ENCODE data around the gene BANF2. TPM values are rescaled to one million over a fixed set of nuclear protein-coding genes. Genes with fewer than 3 reads are reported as not detected.

BANF2 gene
- total RNA-seq, 4 donors from 2014 or later, result not detected

DNA sequence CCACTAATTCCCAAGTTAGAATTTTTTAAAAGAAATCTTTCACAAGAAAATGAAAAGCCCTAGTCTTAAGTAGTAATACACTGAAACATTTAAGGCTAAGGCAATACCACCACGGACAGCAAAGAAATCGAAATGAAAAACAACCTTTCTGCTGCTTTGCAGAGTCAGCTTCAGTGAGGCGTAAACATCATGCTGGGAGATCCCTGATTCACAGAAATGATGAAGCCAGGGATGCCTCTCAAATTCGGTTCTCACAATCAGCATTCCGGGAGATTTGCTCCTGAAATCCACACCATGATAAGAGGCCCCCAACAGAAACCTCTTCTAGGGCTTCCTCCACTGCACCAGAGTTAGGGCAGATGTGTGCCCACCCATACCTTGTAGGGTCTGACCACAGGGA, 36.3 kb upstream of the BANF2 start:
- Histone ChIP-seq H3K36me3 (peaks cover 0 to 15% (median 8%) of the 10 kb centered on the region in 4 donors), H3K4me3 (no peak overlapping the region), H3K27me3 (no peaks in the 10 kb centered on the region), H3K27ac (replicated peaks in 1 of 4) (peak overlapping the region in 1 of 4 donors; percentile 73), H3K9me3 (peaks cover 0 to under 1% (median under 1%) of the 10 kb centered on the region in 4 donors), H3K4me1 (peaks cover 24 to 80% (median 60%) of the 10 kb centered on the region in 4 donors)
- TF ChIP-seq POLR2A (IDR thresholded peaks at IDR 0.05; ENCODE audit: low read depth) (no peak), EP300 (IDR thresholded peaks at IDR 0.05) (no peak), POLR2AphosphoS5 (IDR thresholded peaks at IDR 0.05) (no peak), CTCF (IDR thresholded peaks at IDR 0.05) (no peak)
- intact Hi-C loops (cut with DNase I), result no loop called here
- no peak for DNase-seq (ENCODE audit: extremely low spot score)
- 88% methylated on average over 5 of the region's 5 CpGs for WGBS

DNA sequence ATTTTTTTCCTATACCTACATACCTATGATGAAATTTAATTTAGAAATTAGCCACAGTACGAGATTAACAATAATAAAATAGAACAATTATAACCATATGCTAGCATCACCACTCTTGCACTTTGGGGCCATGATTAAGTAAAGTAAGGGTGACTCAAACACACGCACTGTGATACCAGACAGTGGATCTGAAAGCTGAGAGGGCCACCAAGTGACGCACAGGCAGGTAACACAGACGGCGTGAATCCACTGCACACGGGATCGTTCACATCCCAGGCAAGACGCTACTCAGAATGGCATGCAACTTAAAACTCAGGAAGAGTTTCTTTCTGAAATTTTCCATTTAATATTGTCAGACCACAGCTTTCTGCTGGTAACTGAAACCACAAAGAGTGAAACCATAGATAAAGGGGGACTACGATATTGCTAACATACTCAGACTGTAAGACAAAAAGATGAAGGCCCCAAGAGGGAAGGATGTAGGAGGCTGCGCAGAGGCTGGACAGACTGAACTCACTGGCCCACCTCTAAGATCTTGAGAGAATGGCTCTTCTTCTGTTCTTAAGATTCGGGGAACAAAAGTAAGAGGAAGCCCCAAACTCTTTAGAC, 35.6 kb upstream of the BANF2 start:
- Histone ChIP-seq H3K9me3 (no peaks in the 10 kb centered on the region), H3K27me3 (no peaks in the 10 kb centered on the region), H3K27ac (replicated peaks in 1 of 4) (peak overlapping the region in 1 of 4 donors; percentile 26), H3K4me1 (peaks cover 24 to 82% (median 61%) of the 10 kb centered on the region in 4 donors), H3K4me3 (no peak overlapping the region), H3K36me3 (peaks cover 0 to 10% (median 4%) of the 10 kb centered on the region in 4 donors)
- no peak for TF ChIP-seq POLR2A (IDR thresholded peaks at IDR 0.05; ENCODE audit: low read depth)
- TF ChIP-seq CTCF (IDR thresholded peaks at IDR 0.05), result no peak
- TF ChIP-seq POLR2AphosphoS5 (IDR thresholded peaks at IDR 0.05), result no peak
- TF ChIP-seq EP300 (IDR thresholded peaks at IDR 0.05), result no peak
- intact Hi-C loops (cut with DNase I), result no loop called here
- no peak for DNase-seq (ENCODE audit: extremely low spot score)
- 86% methylated on average over 11 of the region's 11 CpGs for WGBS

DNA sequence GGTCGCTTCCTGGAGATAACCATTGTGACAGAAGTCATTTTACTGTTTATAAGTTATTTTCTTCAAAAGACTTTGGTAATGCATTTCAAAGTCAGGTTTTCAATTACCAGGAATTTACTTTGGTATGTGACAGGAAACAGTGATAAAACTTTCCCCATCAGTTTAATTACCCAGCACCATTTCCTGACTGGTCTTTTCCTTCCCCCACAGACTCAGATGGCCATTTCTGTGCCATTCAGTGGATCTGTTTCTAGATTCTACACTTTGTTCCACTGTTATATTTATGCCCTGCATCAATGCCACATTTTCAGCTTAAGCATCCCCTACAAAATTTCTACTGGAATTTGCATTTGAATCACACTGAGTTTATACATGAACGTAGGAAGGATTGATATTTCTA, 34.0 kb upstream of the BANF2 start:
- peaks cover 21 to 88% (median 66%) of the 10 kb centered on the region in 4 donors for H3K4me1 ChIP-seq
- H3K36me3 ChIP-seq, result no peaks in the 10 kb centered on the region
- no peaks in the 10 kb centered on the region for H3K9me3 ChIP-seq
- no peak for DNase-seq (ENCODE audit: extremely low spot score)
- H3K27me3 ChIP-seq, result no peaks in the 10 kb centered on the region
- H3K4me3 ChIP-seq, result no peak overlapping the region
- 88% methylated on average over 2 of the region's 2 CpGs for WGBS
- peak overlapping the region in 1 of 4 donors; percentile 9 for H3K27ac ChIP-seq (replicated peaks in 1 of 4)
- no peak for TF ChIP-seq CTCF (IDR thresholded peaks at IDR 0.05)
- TF ChIP-seq EP300 (IDR thresholded peaks at IDR 0.05), result no peak
- no peak for TF ChIP-seq POLR2AphosphoS5 (IDR thresholded peaks at IDR 0.05)
- no peak for TF ChIP-seq POLR2A (IDR thresholded peaks at IDR 0.05; ENCODE audit: low read depth)
- intact Hi-C loops (cut with DNase I), result no loop called here

- Histone ChIP-seq H3K27ac (replicated peaks in 1 of 4) (peak overlapping the region in 1 of 4 donors; percentile 9), H3K4me3 (no peak overlapping the region), H3K9me3 (no peaks in the 10 kb centered on the region), H3K27me3 (no peaks in the 10 kb centered on the region), H3K4me1 (peaks cover 14 to 88% (median 63%) of the 10 kb centered on the region in 4 donors), H3K36me3 (no peaks in the 10 kb centered on the region)
- WGBS, result 42% methylated on average over 2 of the region's 2 CpGs
- DNase-seq (ENCODE audit: extremely low spot score), result no peak
- TF ChIP-seq POLR2A (IDR thresholded peaks at IDR 0.05; ENCODE audit: low read depth) (no peak), POLR2AphosphoS5 (IDR thresholded peaks at IDR 0.05) (no peak), EP300 (IDR thresholded peaks at IDR 0.05) (no peak), CTCF (IDR thresholded peaks at IDR 0.05) (no peak)
- intact Hi-C loops (cut with DNase I), result no loop called here
Measured at GRCh38 chr20:17666481-17666880, 33.3 kb upstream of the BANF2 start.

- TF ChIP-seq EP300 (IDR thresholded peaks at IDR 0.05) (no peak), CTCF (IDR thresholded peaks at IDR 0.05) (no peak), POLR2AphosphoS5 (IDR thresholded peaks at IDR 0.05) (no peak), POLR2A (IDR thresholded peaks at IDR 0.05; ENCODE audit: low read depth) (no peak)
Measured at GRCh38 chr20:17667445-17667844, 32.3 kb upstream of the BANF2 start.

More at GRCh38 chr20:17667445-17667844, 32.3 kb upstream of the BANF2 start:
- Histone ChIP-seq H3K4me3 (no peak overlapping the region), H3K36me3 (no peaks in the 10 kb centered on the region), H3K4me1 (peaks cover 11 to 82% (median 57%) of the 10 kb centered on the region in 4 donors), H3K9me3 (no peaks in the 10 kb centered on the region), H3K27me3 (no peaks in the 10 kb centered on the region), H3K27ac (replicated peaks in 1 of 4) (peak overlapping the region in 1 of 4 donors; percentile 9)
- no peak for DNase-seq (ENCODE audit: extremely low spot score)
- intact Hi-C loops (cut with DNase I), result no loop called here
- 76% methylated on average over 3 of the region's 3 CpGs for WGBS
